ENCODE data around the gene WDCP.

DNA sequence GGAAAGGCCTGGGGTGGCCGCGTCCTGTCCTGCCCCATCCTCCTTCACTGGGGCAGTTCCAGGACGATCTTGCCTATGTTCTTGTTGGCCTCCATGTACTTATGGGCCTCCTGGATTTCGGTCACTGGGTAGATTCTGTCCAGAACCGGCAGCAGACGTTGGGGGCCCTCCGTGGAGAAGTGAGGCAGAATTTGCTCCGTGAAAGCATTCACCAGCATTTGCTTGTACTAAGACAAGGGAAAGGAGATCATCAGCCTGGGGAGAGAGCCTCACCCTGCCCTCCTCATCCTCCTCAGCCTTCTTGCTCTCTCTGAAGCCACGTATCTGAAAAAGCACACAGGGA is 30.3 kb upstream of the WDCP start:
- TF ChIP-seq CTCF (IDR thresholded peaks at IDR 0.05): no peak
- no peak for TF ChIP-seq POLR2A (IDR thresholded peaks at IDR 0.05)

Measured in tibial nerve (tissue), 3 donors.